NCI-H2227 (cell line): Measurements from ENCODE around the gene LAMC3.

ENCODE experiments used
- DNase-seq: peaks from one replicate; lab custom pipeline; 2025; ENCODE audit not compliant: unreplicated experiment; lab: John Stamatoyannopoulos, UW

Gene LAMC3

GRCh38 chr9:131068076-131068816 lies 59.3 kb downstream of the LAMC3 start:
- no peak for DNase-seq

GRCh38 chr9:131069699-131070098 lies 60.7 kb downstream of the LAMC3 start:
- no peak for DNase-seq

GRCh38 chr9:131072107-131072870 lies 63.3 kb downstream of the LAMC3 start:
- no peak for DNase-seq

- no peak for DNase-seq
These were observed 63.9 kb downstream of the LAMC3 start for GRCh38 chr9:131072871-131073237.

GRCh38 chr9:131076347-131077195 lies 67.6 kb downstream of the LAMC3 start:
- no peak for DNase-seq

GRCh38 chr9:131078427-131079366 lies 69.7 kb downstream of the LAMC3 start:
- DNase-seq: no peak

- DNase-seq: no peak
These were observed 71.6 kb downstream of the LAMC3 start for GRCh38 chr9:131080589-131080988.

- DNase-seq: no peak
These were observed 72.9 kb downstream of the LAMC3 start for GRCh38 chr9:131081868-131082267.

GRCh38 chr9:131082774-131083512 lies 74.0 kb downstream of the LAMC3 start:
- no peak for DNase-seq

- DNase-seq: no peak
These were observed 75.8 kb downstream of the LAMC3 start for GRCh38 chr9:131084661-131085369.

GRCh38 chr9:131085370-131086122 lies 76.6 kb downstream of the LAMC3 start:
- DNase-seq: no peak

- DNase-seq: no peak
These were observed 78.5 kb downstream of the LAMC3 start for GRCh38 chr9:131087354-131087893.

GRCh38 chr9:131090025-131090787 lies 81.2 kb downstream of the LAMC3 start:
- DNase-seq: no peak

- no peak for DNase-seq
These were observed 82.5 kb downstream of the LAMC3 start for GRCh38 chr9:131091352-131091992.

GRCh38 chr9:131092030-131092429 lies 83.1 kb downstream of the LAMC3 start:
- no peak for DNase-seq

GRCh38 chr9:131092548-131093440 lies 83.8 kb downstream of the LAMC3 start:
- DNase-seq: no peak
